Measurements from ENCODE around the gene KRTAP5-9.
"Not testable (repeated sequence)": the region's sequence is repeated elsewhere in the genome, so short reads cannot be mapped to it uniquely, and the experiment has no call there.

KRTAP5-9 gene

GRCh38 chr11:71548120-71548519 is at the start of gene KRTAP5-9:
Gene KRTAP5-9, plus strand, starts transcription at chr11:71548420. Its CDS starts 238 bp downstream, at chr11:71548658.
- DNase-seq: no peak

GRCh38 chr11:71499125-71499524 is 49.1 kb upstream of the KRTAP5-9 start:
- DNase-seq: no peak

- no peak for DNase-seq
Observed at GRCh38 chr11:71499546-71499945, 48.7 kb upstream of the KRTAP5-9 start.

GRCh38 chr11:71500601-71501021 is 47.6 kb upstream of the KRTAP5-9 start:
- DNase-seq: no peak

- no peak for DNase-seq
Observed at GRCh38 chr11:71501071-71501985, 46.9 kb upstream of the KRTAP5-9 start.

- DNase-seq: no peak
Observed at GRCh38 chr11:71502026-71502425, 46.2 kb upstream of the KRTAP5-9 start.

- DNase-seq: no peak
Observed at GRCh38 chr11:71502871-71503435, 45.3 kb upstream of the KRTAP5-9 start.

GRCh38 chr11:71504531-71504930 is 43.7 kb upstream of the KRTAP5-9 start:
- no peak for DNase-seq

GRCh38 chr11:71505001-71505400 is 43.2 kb upstream of the KRTAP5-9 start:
- no peak for DNase-seq

GRCh38 chr11:71505781-71506180 is 42.4 kb upstream of the KRTAP5-9 start:
- DNase-seq: no peak

GRCh38 chr11:71507102-71507501 is 41.1 kb upstream of the KRTAP5-9 start:
- no peak for DNase-seq

- DNase-seq: no peak
Observed at GRCh38 chr11:71518506-71519471, 29.4 kb upstream of the KRTAP5-9 start.

GRCh38 chr11:71519546-71519945 is 28.7 kb upstream of the KRTAP5-9 start:
- DNase-seq: no peak

GRCh38 chr11:71525188-71525937 is 22.9 kb upstream of the KRTAP5-9 start:
- no peak for DNase-seq

GRCh38 chr11:71525938-71526495 is 22.2 kb upstream of the KRTAP5-9 start:
- DNase-seq: no peak

GRCh38 chr11:71526796-71527575 is 21.2 kb upstream of the KRTAP5-9 start, which contains the start of gene KRTAP5-7:
Gene KRTAP5-7, plus strand, starts transcription at chr11:71527267. Its CDS starts 34 bp downstream, at chr11:71527301.
- not testable (repeated sequence) for DNase-seq

GRCh38 chr11:71527576-71528210 is 20.5 kb upstream of the KRTAP5-9 start:
- DNase-seq: no peak

- no peak for DNase-seq
Observed at GRCh38 chr11:71530602-71531001, 17.6 kb upstream of the KRTAP5-9 start.

- DNase-seq: no peak
Observed at GRCh38 chr11:71532036-71532610, 16.1 kb upstream of the KRTAP5-9 start.

All from KG1 (cell line).